ENCODE results near the gene CCDC185.

The CCDC185 gene

GRCh38 chr1:223443397-223443796 is 50.2 kb downstream of the CCDC185 start:
- no peak for DNase-seq

GRCh38 chr1:223444411-223444810 is 51.2 kb downstream of the CCDC185 start:
- no peak for DNase-seq

All from CD4-positive, alpha-beta T cell treated with Interleukin-10 for 1 hour (primary cell).